Measurements from ENCODE around the gene RNASEH2B.
A peak's percentile ranks its signal among the peaks of the same experiment; 100 is the strongest.

The RNASEH2B gene

DNA sequence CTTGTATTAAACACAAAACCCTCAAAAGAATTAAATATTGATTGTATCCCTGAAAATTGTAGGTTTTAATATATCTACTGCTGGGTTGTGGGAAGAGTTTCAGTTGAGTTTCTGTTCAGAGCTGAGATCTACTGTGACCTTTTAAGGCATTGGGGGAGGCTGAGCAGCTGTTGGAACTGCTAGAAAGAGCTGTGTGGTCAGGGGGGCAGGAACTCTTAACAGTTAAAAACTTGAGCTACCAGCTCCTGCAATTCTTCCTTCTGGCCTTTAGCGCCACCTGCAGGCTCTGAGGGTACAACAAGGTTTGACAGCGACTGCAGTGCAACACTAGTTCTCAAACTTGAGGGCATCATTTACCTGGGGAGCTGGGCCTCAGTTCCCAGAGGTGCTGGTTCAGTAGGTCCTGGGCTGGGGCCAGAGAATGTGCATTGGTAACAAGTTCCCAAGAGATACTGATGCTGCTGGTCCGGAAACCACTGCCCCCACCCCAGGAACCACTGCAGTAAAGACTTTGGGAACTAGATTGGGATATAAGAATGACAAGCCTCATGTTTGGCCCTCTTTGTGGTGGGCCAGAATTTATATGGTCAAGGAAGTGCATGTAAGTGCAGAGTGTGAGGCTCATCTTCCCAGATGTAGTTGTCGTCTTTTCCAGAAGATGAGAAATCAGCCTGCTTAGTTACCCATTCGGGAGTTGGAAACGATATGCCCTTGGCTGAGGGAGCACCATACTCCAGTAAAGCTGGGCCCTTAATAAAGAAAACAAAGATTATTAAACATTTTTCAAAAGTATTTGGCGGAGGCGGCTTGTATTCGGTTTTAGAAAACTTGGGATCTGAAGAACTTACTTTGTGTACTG lies 2.6 kb downstream of the RNASEH2B start:
- Mint-ChIP-seq H3K4me1 (peaks cover 52% of the 10 kb centered on the region), H3K27ac (ENCODE audit: low read depth) (peak overlapping the region; percentile 95), H3K4me3 (peak overlapping the region; percentile 91), H3K36me3 (ENCODE audit: insufficient read depth) (peaks cover 5% of the 10 kb centered on the region), H3K9me3 (no peaks in the 10 kb centered on the region), H3K27me3 (no peaks in the 10 kb centered on the region)
- ATAC-seq (replicated peaks; ENCODE audit: extremely low read depth, poor library complexity, severe bottlenecking): peak; percentile 68
- DNase-seq (ENCODE audit: low spot score in 2 of 2): peak; percentile 85 to 93

DNA sequence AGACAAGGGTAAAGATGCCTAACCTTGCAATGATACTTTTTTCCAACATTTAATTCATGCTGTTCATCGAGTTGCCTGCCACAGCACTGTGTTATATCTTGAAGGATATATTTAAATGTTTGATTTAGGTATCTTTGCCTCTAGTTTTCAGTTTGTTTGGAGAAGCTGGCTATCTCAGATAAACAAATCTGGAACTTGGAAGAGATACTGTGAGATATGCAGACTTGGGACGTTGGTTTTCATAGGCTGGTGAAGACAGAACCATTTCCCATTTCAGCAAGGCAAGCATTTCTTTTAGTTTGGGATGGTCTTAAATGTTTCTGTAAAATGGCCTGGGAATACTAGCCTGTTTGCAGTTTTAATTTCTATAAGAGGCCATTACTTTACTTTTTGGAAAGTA lies 3.3 kb downstream of the RNASEH2B start:
- Mint-ChIP-seq H3K36me3 (ENCODE audit: insufficient read depth) (peaks cover 5% of the 10 kb centered on the region), H3K9me3 (no peaks in the 10 kb centered on the region), H3K27me3 (no peaks in the 10 kb centered on the region), H3K27ac (ENCODE audit: low read depth) (no peak overlapping the region), H3K4me1 (peaks cover 59% of the 10 kb centered on the region), H3K4me3 (no peak overlapping the region)
- DNase-seq (ENCODE audit: low spot score in 2 of 2): no peak
- no peak for ATAC-seq (replicated peaks; ENCODE audit: extremely low read depth, poor library complexity, severe bottlenecking)

DNA sequence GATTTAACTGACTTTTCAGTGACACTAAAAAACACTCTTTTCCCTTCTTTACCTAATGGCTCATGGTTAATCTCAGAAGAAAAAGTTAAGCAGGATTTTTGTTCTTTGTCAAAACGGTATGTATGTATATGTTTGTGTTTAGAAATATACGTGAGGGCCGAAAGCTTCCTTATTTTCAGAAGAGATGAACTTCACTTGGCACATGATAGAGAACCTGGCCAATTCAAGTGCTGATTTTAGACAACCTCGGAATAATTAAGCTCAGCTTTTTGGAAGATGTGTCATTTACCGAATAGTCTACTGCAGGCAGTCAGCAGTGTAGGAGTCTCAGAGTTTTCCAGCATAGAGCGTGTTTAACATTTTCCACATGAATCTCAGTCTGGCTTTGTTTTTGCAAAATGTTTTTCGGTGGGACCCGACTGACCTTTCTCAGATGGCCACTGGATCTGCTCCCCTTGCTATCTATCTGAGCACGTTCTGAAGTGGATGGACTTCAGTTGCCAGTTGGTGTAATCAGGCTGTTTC lies 4.6 kb downstream of the RNASEH2B start:
- Mint-ChIP-seq H3K27me3 (no peaks in the 10 kb centered on the region), H3K9me3 (no peaks in the 10 kb centered on the region), H3K27ac (ENCODE audit: low read depth) (peak overlapping the region; percentile 32), H3K4me1 (peaks cover 68% of the 10 kb centered on the region), H3K36me3 (ENCODE audit: insufficient read depth) (peaks cover 5% of the 10 kb centered on the region), H3K4me3 (no peak overlapping the region)
- DNase-seq (ENCODE audit: low spot score in 2 of 2): no peak
- ATAC-seq (replicated peaks; ENCODE audit: extremely low read depth, poor library complexity, severe bottlenecking): no peak

DNA sequence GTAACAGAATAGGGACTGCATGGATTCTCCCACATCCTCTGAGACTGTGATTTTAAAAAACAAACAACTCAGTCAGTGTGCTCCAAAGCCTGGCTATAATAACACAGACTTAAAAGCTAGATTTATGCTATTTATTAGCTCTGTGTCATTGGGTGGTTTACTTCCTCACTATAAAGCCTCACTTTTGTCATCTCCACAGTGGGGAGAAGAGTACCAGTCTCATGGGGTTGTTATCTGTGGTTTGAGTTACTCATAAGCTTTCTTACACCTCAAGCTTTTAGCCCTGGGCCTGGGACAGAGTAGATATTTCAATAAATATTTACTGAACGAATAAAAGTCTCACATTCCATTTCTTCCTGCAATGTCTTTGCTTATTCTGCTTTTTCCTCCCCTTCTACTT lies 5.3 kb downstream of the RNASEH2B start:
- Mint-ChIP-seq H3K9me3 (no peaks in the 10 kb centered on the region), H3K36me3 (ENCODE audit: insufficient read depth) (peaks cover 5% of the 10 kb centered on the region), H3K27ac (ENCODE audit: low read depth) (peak overlapping the region; percentile 52), H3K27me3 (no peaks in the 10 kb centered on the region), H3K4me1 (peaks cover 72% of the 10 kb centered on the region), H3K4me3 (no peak overlapping the region)
- DNase-seq (ENCODE audit: low spot score in 2 of 2) (no peak), ATAC-seq (replicated peaks; ENCODE audit: extremely low read depth, poor library complexity, severe bottlenecking) (peak; percentile 27)

DNA sequence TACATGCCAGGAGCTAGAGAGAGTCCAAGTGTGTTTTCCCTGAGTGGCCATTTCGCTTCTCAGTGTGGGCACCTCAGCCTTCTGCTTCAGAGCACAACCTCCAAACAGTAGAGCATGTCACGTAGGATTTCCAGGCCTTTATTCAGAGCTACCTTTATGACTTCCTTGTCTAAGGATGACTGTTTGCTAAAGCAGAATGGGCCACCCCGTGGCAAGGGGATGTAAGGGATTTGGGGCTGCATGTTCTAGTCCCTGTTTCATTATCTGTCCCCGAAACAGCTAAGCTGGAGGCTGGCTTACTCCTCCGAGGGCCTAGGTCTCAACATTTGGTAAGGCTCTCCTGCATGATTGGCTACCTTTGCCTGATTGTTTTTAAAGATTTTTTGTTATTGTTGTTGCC lies 6.0 kb downstream of the RNASEH2B start:
- H3K4me3 Mint-ChIP-seq: no peak overlapping the region
- DNase-seq (ENCODE audit: low spot score in 2 of 2) (no peak), ATAC-seq (replicated peaks; ENCODE audit: extremely low read depth, poor library complexity, severe bottlenecking) (no peak)
- H3K4me1 Mint-ChIP-seq: peaks cover 71% of the 10 kb centered on the region
- H3K9me3 Mint-ChIP-seq: no peaks in the 10 kb centered on the region
- H3K36me3 Mint-ChIP-seq (ENCODE audit: insufficient read depth): peaks cover 5% of the 10 kb centered on the region
- H3K27me3 Mint-ChIP-seq: no peaks in the 10 kb centered on the region
- peak overlapping the region; percentile 52 for H3K27ac Mint-ChIP-seq (ENCODE audit: low read depth)

DNA sequence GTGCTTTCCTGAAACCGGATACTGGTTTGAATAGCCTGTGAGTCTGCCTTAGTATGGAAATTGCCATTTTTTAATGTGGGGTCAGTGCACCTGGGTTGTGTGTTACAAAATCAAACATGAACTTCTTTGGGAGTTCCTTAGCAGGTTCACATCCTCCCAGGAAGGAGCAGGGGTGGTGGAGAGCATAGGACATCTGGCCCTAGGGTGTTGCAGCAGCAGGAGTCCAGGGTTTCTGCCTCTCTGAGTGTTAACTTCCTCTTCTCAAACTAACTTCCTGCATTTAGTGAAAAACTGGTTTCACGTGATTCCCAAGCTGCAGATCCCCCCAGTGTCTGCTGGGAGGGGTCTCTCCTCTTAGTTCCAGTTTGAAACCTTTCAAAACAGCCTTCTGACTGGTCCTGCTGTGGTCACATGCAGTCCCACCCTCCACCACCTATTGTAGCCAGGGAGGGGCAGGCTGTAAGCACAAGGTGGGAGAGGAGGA lies 7.2 kb downstream of the RNASEH2B start:
- no peak for DNase-seq (ENCODE audit: low spot score in 2 of 2)
- Mint-ChIP-seq H3K36me3 (ENCODE audit: insufficient read depth) (peaks cover 1% of the 10 kb centered on the region), H3K27ac (ENCODE audit: low read depth) (peak overlapping the region; percentile 52), H3K9me3 (no peaks in the 10 kb centered on the region), H3K4me1 (peaks cover 59% of the 10 kb centered on the region), H3K27me3 (no peaks in the 10 kb centered on the region), H3K4me3 (peak overlapping the region; percentile 59)
- no peak for ATAC-seq (replicated peaks; ENCODE audit: extremely low read depth, poor library complexity, severe bottlenecking)

DNA sequence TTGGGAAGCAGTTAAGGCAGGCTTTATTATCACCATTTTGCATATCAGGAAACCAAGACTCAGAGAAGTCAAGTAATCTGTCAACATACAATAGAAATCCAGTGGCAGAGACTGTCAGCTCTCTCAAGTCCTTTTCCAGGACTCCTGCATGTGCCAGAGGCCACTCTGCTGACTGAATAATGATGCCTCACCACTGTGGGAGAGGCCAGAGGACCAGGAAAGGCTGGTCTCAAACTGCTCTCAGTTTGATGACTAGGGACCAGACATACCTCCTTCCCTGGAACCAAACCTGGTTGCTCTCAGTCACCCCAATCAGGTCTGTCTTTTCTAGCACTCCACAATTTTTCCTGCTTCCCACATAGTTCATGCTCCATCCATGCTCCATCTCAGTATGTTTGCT lies 8.0 kb downstream of the RNASEH2B start:
- DNase-seq (ENCODE audit: low spot score in 2 of 2) (no peak), ATAC-seq (replicated peaks; ENCODE audit: extremely low read depth, poor library complexity, severe bottlenecking) (no peak)
- Mint-ChIP-seq H3K9me3 (peaks cover 8% of the 10 kb centered on the region), H3K4me1 (peaks cover 55% of the 10 kb centered on the region), H3K27ac (ENCODE audit: low read depth) (no peak overlapping the region), H3K4me3 (no peak overlapping the region), H3K27me3 (no peaks in the 10 kb centered on the region), H3K36me3 (ENCODE audit: insufficient read depth) (peaks cover 1% of the 10 kb centered on the region)

DNA sequence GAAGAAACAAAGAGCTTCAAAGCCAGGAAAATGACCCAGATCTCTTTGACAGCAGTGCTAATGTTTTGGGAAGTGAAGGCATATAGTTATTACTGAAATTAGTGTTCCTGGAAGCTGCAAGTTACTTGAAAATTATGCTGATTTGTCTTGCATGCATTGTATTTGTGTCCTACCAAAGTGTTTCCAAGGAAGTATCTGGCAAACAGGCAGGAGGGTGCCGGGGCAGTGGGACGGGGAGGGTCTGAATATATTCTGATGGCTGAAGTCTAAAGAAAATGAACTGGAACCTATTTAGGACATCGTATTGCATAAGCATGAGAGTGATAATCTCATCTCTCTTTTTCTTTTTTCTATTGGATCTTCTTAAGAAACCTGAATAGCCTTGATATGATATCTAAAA lies 9.0 kb downstream of the RNASEH2B start:
- peaks cover 13% of the 10 kb centered on the region for H3K9me3 Mint-ChIP-seq
- H3K4me3 Mint-ChIP-seq: no peak overlapping the region
- no peaks in the 10 kb centered on the region for H3K36me3 Mint-ChIP-seq (ENCODE audit: insufficient read depth)
- H3K27ac Mint-ChIP-seq (ENCODE audit: low read depth): no peak overlapping the region
- H3K4me1 Mint-ChIP-seq: peaks cover 56% of the 10 kb centered on the region
- DNase-seq (ENCODE audit: low spot score in 2 of 2) (no peak), ATAC-seq (replicated peaks; ENCODE audit: extremely low read depth, poor library complexity, severe bottlenecking) (no peak)
- no peaks in the 10 kb centered on the region for H3K27me3 Mint-ChIP-seq

DNA sequence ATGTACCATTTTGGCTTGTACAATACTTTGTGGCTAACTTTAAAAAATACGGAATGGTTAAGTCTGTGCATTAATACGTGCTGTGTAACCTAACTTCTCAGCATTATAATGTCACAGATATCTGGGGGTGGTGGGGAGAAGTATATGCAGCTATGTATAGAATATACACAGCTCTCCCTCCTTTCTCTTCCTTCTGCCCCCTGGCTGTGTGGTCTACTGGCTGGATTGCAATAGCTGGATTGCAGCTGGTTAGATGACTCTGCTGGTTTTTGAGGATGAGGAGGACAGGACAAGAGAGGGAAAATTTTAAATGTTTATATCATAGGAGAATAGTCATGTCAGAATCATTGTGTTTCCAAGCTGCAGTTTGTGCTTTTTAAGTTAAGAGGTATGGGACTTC lies 9.7 kb downstream of the RNASEH2B start:
- Mint-ChIP-seq H3K27ac (ENCODE audit: low read depth) (peak overlapping the region; percentile 23), H3K36me3 (ENCODE audit: insufficient read depth) (no peaks in the 10 kb centered on the region), H3K9me3 (peaks cover 16% of the 10 kb centered on the region), H3K4me3 (no peak overlapping the region), H3K27me3 (no peaks in the 10 kb centered on the region), H3K4me1 (peaks cover 56% of the 10 kb centered on the region)
- ATAC-seq (replicated peaks; ENCODE audit: extremely low read depth, poor library complexity, severe bottlenecking): no peak
- no peak for DNase-seq (ENCODE audit: low spot score in 2 of 2)

DNA sequence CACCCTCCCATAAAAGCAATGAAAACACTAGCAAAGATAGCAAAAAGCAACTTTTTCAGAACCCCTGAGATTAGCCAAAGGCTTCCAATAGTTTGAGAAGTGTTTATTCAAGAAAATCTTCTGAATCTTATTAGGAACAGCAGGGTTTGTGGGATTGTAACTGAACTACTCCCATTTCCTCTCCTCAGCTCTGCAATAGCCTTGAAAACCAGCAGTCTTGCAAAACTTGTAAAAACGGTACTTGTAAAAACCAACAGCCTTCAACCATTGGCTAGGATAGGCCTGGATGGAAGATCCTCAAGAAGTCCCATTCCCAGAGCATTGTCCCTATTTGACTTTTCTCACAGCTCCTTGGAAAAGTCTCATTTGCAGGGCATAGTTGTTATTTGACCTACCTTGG lies 12.1 kb downstream of the RNASEH2B start:
- ATAC-seq (replicated peaks; ENCODE audit: extremely low read depth, poor library complexity, severe bottlenecking) (no peak), DNase-seq (ENCODE audit: low spot score in 2 of 2) (no peak)
- no peaks in the 10 kb centered on the region for H3K27me3 Mint-ChIP-seq
- no peak overlapping the region for H3K27ac Mint-ChIP-seq (ENCODE audit: low read depth)
- H3K9me3 Mint-ChIP-seq: peaks cover 19% of the 10 kb centered on the region
- H3K36me3 Mint-ChIP-seq (ENCODE audit: insufficient read depth): no peaks in the 10 kb centered on the region
- peaks cover 55% of the 10 kb centered on the region for H3K4me1 Mint-ChIP-seq
- H3K4me3 Mint-ChIP-seq: no peak overlapping the region

DNA sequence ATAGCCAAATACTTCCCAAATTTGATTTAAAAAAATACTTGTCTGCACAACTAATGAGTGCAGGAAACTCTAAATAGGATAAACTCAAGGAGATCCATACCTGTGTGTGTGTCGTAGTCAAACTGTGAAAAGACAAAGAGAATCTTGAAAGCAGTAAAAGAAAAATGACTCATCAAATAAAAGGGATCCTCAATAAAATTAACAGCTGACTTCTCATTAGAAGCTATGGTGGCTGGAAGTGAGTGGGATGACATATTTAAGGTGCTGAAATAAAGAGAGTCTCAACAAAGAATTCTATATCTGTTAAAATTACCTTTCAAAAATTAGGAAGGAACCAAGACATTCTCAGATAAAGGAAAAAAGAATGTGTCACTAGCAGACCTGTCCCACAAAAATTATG lies 13.7 kb downstream of the RNASEH2B start:
- Mint-ChIP-seq H3K36me3 (ENCODE audit: insufficient read depth) (no peaks in the 10 kb centered on the region), H3K27me3 (no peaks in the 10 kb centered on the region), H3K27ac (ENCODE audit: low read depth) (no peak overlapping the region), H3K9me3 (peaks cover 19% of the 10 kb centered on the region), H3K4me1 (peaks cover 44% of the 10 kb centered on the region), H3K4me3 (no peak overlapping the region)
- no peak for DNase-seq (ENCODE audit: low spot score in 2 of 2)
- ATAC-seq (replicated peaks; ENCODE audit: extremely low read depth, poor library complexity, severe bottlenecking): no peak

DNA sequence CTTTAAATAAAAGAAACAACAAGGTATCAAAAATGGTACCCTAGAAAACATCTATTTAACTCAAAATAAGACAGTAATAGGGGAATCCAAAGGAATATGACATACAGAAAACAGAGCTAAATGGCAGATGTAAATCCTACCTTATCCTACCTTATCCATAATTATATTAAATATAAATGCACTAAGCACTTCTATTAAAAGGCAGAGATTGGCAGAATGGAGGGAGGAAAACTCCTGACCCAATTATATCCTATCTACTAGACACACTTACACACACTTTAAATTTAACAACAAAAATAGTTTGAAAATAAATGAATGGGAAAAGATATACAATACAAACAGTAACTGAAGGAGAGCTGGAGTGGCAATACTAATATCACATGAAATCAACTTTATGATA lies 14.4 kb downstream of the RNASEH2B start:
- Mint-ChIP-seq H3K4me3 (no peak overlapping the region), H3K27ac (ENCODE audit: low read depth) (no peak overlapping the region), H3K27me3 (no peaks in the 10 kb centered on the region), H3K36me3 (ENCODE audit: insufficient read depth) (peaks cover under 1% of the 10 kb centered on the region), H3K4me1 (peaks cover 40% of the 10 kb centered on the region), H3K9me3 (peaks cover 19% of the 10 kb centered on the region)
- ATAC-seq (replicated peaks; ENCODE audit: extremely low read depth, poor library complexity, severe bottlenecking) (no peak), DNase-seq (ENCODE audit: low spot score in 2 of 2) (no peak)

DNA sequence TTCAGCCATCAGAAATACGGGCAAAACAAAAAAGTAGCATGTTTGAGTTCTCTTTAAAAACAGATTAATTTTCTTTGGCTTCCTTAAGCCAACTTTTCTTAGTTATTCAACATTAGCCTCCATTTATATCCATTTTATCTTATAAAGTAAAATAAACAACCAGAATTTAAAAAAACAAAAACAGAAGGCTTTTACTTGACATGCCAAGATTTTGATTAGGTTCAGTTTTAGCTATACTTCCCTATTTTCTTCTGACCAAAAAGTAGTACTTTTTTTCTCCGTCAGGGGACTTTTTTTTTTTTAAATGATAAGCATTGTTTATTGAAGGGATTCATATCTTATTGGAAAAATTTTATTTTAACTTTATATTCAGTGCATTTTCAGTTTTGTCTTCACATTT lies 18.1 kb downstream of the RNASEH2B start:
- peak overlapping the region; percentile 49 for H3K27ac Mint-ChIP-seq (ENCODE audit: low read depth)
- H3K4me3 Mint-ChIP-seq: no peak overlapping the region
- H3K36me3 Mint-ChIP-seq (ENCODE audit: insufficient read depth): peaks cover 16% of the 10 kb centered on the region
- ATAC-seq (replicated peaks; ENCODE audit: extremely low read depth, poor library complexity, severe bottlenecking) (no peak), DNase-seq (ENCODE audit: low spot score in 2 of 2) (no peak)
- peaks cover 10% of the 10 kb centered on the region for H3K9me3 Mint-ChIP-seq
- H3K27me3 Mint-ChIP-seq: no peaks in the 10 kb centered on the region
- H3K4me1 Mint-ChIP-seq: peaks cover 31% of the 10 kb centered on the region

Data from central memory CD8-positive, alpha-beta T cell (primary cell).